ENCODE data around the gene DNAJC21. TPM values are rescaled to one million over a fixed set of nuclear protein-coding genes. Genes with fewer than 3 reads are reported as not detected.

DNAJC21 gene
- total and polyA plus RNA-seq, 10 of the 15 experiments (the other 5 are each of a cell fraction or from before 2014, with no cell fraction given) = 9.2 to 53.5 (median 23.7) TPM

- ChIA-PET CTCF (interaction anchor here (0.7 to 5.0 kb wide), 23 partner anchors 10 to 923 kb away, joined by 3 to 185 read pairs (median 4); partner anchors contain the start of genes BRIX1, DNAJC21 and RAD1), POLR2A (interaction anchor here (1.2 kb wide), 1 partner anchor 25 kb away, joined by 4 read pairs; no protein-coding TSS in a partner anchor), SMC1A (ENCODE audit: uncharacterized antibody, unreplicated experiment) (interaction anchor here (0.7 to 5.5 kb wide), 16 partner anchors 9 to 488 kb away, joined by 3 to 121 read pairs (median 4); partner anchors contain the start of genes BRIX1 and RAD1), RAD21 (ENCODE audit: unreplicated experiment) (interaction anchor here (1.2 to 6.6 kb wide), 5 partner anchors 23 to 479 kb away, joined by 3 to 123 read pairs (median 7); no protein-coding TSS in a partner anchor)
- 78% methylated on average over 6 of the region's 6 CpGs for WGBS (ENCODE audit: insufficient coverage, insufficient replicate concordance, low lambda C conversion rate, missing lambda C conversion rate)
- Histone ChIP-seq H3K9ac (ENCODE audit: control insufficient read depth, insufficient read depth, low read length) (no peak overlapping the region), H4K20me1 (ENCODE audit: control insufficient read depth, insufficient read depth) (no peaks in the 10 kb centered on the region), H3K79me2 (ENCODE audit: control insufficient read depth, insufficient read depth, low read length) (no peaks in the 10 kb centered on the region), H2AFZ (ENCODE audit: control insufficient read depth, low read depth, low read length) (no peak overlapping the region), H3K27ac (ENCODE audit: control insufficient read depth, insufficient read depth) (no peak overlapping the region), H3K36me3 (ENCODE audit: control insufficient read depth in 2 of 2, insufficient read depth in 2 of 2, low read length in 1 of 2) (no peaks in the 10 kb centered on the region), H3K27me3 (replicated peaks in 1 of 2; ENCODE audit: control insufficient read depth in 2 of 2, insufficient read depth in 2 of 2, low read length in 1 of 2) (no peaks in the 10 kb centered on the region), H3K9me3 (replicated peaks; ENCODE audit: control insufficient read depth, insufficient read depth, low read length) (no peaks in the 10 kb centered on the region), H3K4me2 (ENCODE audit: control insufficient read depth, insufficient read depth) (no peak overlapping the region), H3K4me1 (ENCODE audit: control insufficient read depth, insufficient read depth, low read length) (0 out of 2 replicates have a peak, but pooled peaks cover 5% of the 10 kb centered on the region), H3K4me3 (no peak overlapping the region)
- DNase-seq (ENCODE audit: low read depth, low spot score) = no peak
- intact Hi-C loops (cut with micrococcal nuclease; ENCODE audit: unreplicated experiment) (loop anchor here (5.0 to 10.0 kb wide), 3 partner anchors 85 to 518 kb away; partner anchors contain the start of genes BRIX1 and RAD1), in situ Hi-C loops (cut with MboI) (no loop called here)
- FAIRE-seq = no peak
- no TSS peak for BruUV-seq (replicated peaks)
- no peak; the same call in 2 of the 3 replicates for ATAC-seq
- no peak for TF ChIP-seq ESRRA (IDR thresholded peaks at IDR 0.05; ENCODE audit: low read length)
- TF ChIP-seq MTA2 (IDR thresholded peaks at IDR 0.05; ENCODE audit: low read depth) = no peak
- no peak for TF ChIP-seq CEBPZ (IDR thresholded peaks at IDR 0.05; ENCODE audit: low read depth, low read length)
- no peak for TF ChIP-seq GABPA (IDR thresholded peaks at IDR 0.05; ENCODE audit: low read depth)
Measured at GRCh38 chr5:35002459-35002858, 73.1 kb downstream of the DNAJC21 start.
